Activated T-helper 1 cell treated with anti-CD3 and anti-CD28 coated beads, Interleukin-12 subunit alpha, Interleukin-12 subunit beta, Interleukin-2, Interleukin-4 antibody, amounts not matched to agents 30 ng/mL and 10 ng/mL and 1 ng/mL, durations not matched to agents 14 hours and 24 hours and 36 hours (primary cell): ENCODE measurements around the gene PRR9. TPM values are rescaled to one million over a fixed set of nuclear protein-coding genes. Genes with fewer than 3 reads are reported as not detected.

Experiments
- DNase-seq: peaks from one replicate; pipeline ENCODE4 v3.0.0; 2021; ENCODE audit warnings: low spot score
- H3K27ac Mint-ChIP-seq: one replicate; pipeline ENCODE4 v1.8.0; 2021; ENCODE audit warnings: mild to moderate bottlenecking, mixed read lengths
- H3K27me3 Mint-ChIP-seq: one replicate; pipeline ENCODE4 v1.8.0; 2022; ENCODE audit warnings: mild to moderate bottlenecking, moderate library complexity, mixed read lengths; ENCODE audit not compliant: insufficient read depth
- H3K36me3 Mint-ChIP-seq: one replicate; pipeline ENCODE4 v1.8.0; 2021; ENCODE audit warnings: low read depth, mixed read lengths
- H3K4me1 Mint-ChIP-seq: one replicate; pipeline ENCODE4 v1.8.0; 2021; ENCODE audit warnings: low read depth, mixed read lengths
- H3K4me3 Mint-ChIP-seq: one replicate; pipeline ENCODE4 v1.8.0; 2021; ENCODE audit warnings: mild to moderate bottlenecking, moderate library complexity, mixed read lengths
- H3K9me3 Mint-ChIP-seq: one replicate; pipeline ENCODE4 v1.8.0; 2021; ENCODE audit warnings: mixed read lengths
- intact Hi-C: fragments of 100-400 bp; cut with micrococcal nuclease; formaldehyde crosslinking; loops from one replicate; pipeline ENCODE4 v1.15.1; 2024
- total RNA-seq: library from RNA; stranded (reverse); gene quantifications from 2 replicates; pipeline ENCODE4 v1.2.3, GENCODE V29; 2022

The PRR9 gene
- total RNA-seq, 1 donor from 2014 or later = not detected

DNA sequence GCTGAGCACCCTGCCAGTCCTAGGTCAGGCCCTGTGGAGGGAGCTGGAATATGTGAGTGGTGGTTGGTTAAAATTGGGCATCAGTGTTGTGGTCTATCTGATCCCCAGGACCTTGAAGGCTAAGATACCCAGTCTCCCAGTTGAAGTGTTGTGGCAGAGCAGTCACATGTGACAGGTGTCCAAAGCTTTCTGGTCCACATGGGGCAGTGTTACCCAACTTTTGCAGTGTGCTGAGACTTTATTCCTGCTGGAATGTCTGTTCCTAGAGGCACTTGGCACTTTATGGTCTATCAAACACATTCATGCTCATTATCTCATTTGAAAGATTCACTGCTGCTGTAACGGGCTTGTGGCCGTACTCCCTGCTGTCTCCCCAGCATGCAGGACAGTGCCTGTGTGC lies 21.1 kb downstream of the PRR9 start:
- DNase-seq = no peak
- no peaks in the 10 kb centered on the region for H3K4me1 Mint-ChIP-seq
- H3K4me3 Mint-ChIP-seq = no peak overlapping the region
- peaks cover 4% of the 10 kb centered on the region for H3K27me3 Mint-ChIP-seq
- intact Hi-C loops = no loop called here
- H3K27ac Mint-ChIP-seq = no peak overlapping the region
- H3K9me3 Mint-ChIP-seq = no peaks in the 10 kb centered on the region
- no peaks in the 10 kb centered on the region for H3K36me3 Mint-ChIP-seq

DNA sequence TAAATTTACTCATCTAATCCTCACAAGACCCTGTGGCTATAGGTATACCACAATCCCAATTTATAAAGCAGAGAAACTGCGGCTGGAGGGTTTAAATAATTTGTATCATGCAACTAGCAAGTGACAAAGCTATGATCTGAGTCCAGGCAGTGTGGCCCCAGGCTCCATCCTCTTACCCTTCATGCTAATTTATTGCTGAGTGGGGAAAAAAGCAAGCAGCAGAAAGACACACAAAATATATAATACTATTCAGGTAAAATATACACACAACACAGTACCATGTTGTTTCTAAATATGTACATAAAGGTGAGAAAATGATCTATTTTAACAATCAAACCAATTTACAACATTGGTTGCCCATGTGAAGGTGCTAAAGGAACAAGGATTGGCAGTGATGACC lies 24.8 kb downstream of the PRR9 start:
- Mint-ChIP-seq H3K27me3 (peaks cover 5% of the 10 kb centered on the region), H3K4me3 (no peak overlapping the region), H3K27ac (no peak overlapping the region), H3K4me1 (no peaks in the 10 kb centered on the region), H3K9me3 (peaks cover 6% of the 10 kb centered on the region), H3K36me3 (no peaks in the 10 kb centered on the region)
- intact Hi-C loops = no loop called here
- DNase-seq = no peak

DNA sequence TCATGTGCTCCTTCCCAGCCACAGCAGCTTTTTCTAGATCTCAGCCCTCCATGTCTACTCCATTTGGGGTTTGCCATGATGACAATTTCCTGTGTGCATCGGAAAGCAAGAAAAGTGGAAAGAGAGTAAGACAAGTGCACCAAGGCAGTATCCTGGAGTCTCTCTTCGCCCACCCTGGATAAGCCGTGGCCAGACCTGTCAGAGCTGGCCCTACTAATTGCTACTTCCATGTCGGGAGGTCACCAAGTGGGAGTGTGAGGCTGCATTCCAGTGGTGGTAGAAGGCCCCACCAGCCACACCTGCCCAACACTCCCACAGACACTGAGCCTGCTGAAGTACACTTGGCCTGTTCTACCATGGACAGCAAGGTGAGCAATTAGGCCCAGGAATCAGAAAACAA lies 28.1 kb downstream of the PRR9 start:
- peaks cover 10% of the 10 kb centered on the region for H3K27me3 Mint-ChIP-seq
- H3K27ac Mint-ChIP-seq = no peak overlapping the region

DNA sequence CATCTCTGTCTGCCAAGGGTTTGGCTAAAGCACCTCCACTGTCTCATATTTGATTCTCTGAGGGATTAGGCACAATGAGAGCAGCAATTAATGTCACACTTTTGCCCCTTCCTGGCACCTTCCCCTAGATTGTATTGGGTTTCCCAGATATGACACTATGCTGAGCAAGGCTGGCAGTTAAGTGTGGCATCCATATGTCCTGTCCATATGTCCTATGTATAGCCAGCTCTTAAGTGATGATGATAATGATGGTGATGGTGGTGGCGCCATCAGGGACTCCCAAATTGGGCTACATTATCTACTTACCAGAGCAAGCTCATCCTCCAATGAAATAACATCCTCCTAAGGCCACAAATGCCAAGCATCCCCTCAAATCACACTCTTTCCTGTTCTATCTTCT lies 28.6 kb downstream of the PRR9 start:
- Mint-ChIP-seq H3K4me1 (no peaks in the 10 kb centered on the region), H3K4me3 (no peak overlapping the region), H3K27me3 (peaks cover 10% of the 10 kb centered on the region), H3K9me3 (peaks cover 6% of the 10 kb centered on the region), H3K36me3 (no peaks in the 10 kb centered on the region), H3K27ac (no peak overlapping the region)
- intact Hi-C loops = no loop called here
- DNase-seq = no peak

More for the DNA sequence above, 28.1 kb downstream of the PRR9 start:
- intact Hi-C loops = no loop called here
- Mint-ChIP-seq H3K4me3 (no peak overlapping the region), H3K4me1 (no peaks in the 10 kb centered on the region), H3K36me3 (no peaks in the 10 kb centered on the region), H3K9me3 (peaks cover 6% of the 10 kb centered on the region)
- DNase-seq = no peak

DNA sequence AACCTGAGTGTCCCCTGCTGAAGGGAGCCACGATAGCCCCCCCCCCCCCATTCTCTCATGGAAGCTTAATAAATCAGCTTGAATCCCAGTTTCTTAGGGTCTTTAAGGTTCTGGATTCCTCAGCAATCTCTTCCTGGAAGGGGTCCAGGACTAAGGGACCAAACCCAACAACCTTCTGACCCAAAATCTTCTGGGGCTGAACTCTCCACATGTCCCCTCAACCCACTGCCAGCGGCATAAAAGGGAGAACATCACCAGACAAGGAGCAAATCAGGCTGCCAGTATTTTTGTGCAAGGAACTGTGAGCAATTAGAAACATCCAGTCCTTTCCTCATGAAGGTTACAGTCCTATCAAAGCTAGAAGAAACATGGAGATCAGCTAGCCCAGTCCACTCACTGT lies 29.4 kb downstream of the PRR9 start:
- no peak for DNase-seq
- H3K9me3 Mint-ChIP-seq = peaks cover 6% of the 10 kb centered on the region
- no peaks in the 10 kb centered on the region for H3K36me3 Mint-ChIP-seq
- H3K4me3 Mint-ChIP-seq = no peak overlapping the region
- intact Hi-C loops = no loop called here
- no peak overlapping the region for H3K27ac Mint-ChIP-seq
- H3K27me3 Mint-ChIP-seq = peaks cover 10% of the 10 kb centered on the region
- no peaks in the 10 kb centered on the region for H3K4me1 Mint-ChIP-seq

DNA sequence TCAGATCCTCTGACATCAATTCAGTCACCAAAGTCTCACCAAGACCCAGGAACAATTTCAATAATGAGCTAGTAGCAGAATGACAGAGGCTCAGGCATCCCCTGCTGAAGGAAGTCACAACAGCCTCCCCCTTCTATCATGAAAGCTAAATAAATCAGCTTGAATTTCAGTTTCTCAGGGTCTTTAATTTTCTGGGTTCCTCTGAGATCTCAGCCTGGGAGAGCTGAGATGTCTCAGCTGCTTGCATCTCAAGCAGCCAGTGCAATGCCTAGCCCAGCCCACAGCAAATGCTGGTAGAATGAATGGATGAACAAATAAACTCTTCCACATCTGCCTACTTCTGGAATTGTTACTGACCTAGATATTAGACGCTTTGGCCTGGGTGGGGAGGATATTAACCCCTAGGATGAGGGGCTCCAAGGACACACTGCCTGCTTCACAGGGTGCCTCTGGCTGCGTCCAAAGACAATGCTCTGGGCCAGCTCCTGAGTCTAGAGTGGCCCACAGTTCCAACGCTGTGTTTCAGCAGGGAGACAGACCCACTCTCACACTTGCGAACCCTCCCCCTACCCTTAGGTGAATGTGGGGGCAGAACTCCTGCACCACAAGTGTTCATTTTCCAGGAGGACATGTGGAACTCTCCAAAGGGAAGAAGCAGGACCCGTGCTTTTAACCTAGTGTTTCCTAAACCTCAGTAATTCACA lies 30.9 kb downstream of the PRR9 start:
- H3K4me1 Mint-ChIP-seq = no peaks in the 10 kb centered on the region
- intact Hi-C loops = no loop called here
- no peak for DNase-seq
- H3K4me3 Mint-ChIP-seq = no peak overlapping the region
- peaks cover 13% of the 10 kb centered on the region for H3K27me3 Mint-ChIP-seq
- no peak overlapping the region for H3K27ac Mint-ChIP-seq
- H3K9me3 Mint-ChIP-seq = peaks cover 6% of the 10 kb centered on the region
- H3K36me3 Mint-ChIP-seq = no peaks in the 10 kb centered on the region

DNA sequence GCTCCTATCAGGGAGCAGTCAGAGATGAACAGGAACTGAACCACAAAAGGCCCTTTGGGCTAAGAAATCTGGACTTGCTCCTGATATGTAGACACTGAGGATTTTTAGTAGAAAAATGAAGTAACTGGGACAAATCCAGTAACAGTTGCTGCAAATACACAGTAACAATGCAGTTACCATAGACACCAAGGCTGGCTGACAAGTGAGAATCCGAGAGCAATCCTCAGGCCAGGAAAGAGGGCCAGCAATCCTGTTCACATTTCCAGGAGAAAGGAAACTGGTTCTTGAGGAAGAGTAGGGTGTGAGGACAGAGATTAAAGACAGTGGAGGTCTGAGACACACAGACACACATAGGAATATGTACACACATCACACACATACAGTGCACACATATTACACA lies 32.8 kb downstream of the PRR9 start:
- Mint-ChIP-seq H3K27me3 (peaks cover 10% of the 10 kb centered on the region), H3K4me3 (no peak overlapping the region), H3K27ac (no peak overlapping the region), H3K36me3 (no peaks in the 10 kb centered on the region), H3K4me1 (peaks cover 6% of the 10 kb centered on the region), H3K9me3 (no peaks in the 10 kb centered on the region)
- DNase-seq = no peak
- intact Hi-C loops = no loop called here

DNA sequence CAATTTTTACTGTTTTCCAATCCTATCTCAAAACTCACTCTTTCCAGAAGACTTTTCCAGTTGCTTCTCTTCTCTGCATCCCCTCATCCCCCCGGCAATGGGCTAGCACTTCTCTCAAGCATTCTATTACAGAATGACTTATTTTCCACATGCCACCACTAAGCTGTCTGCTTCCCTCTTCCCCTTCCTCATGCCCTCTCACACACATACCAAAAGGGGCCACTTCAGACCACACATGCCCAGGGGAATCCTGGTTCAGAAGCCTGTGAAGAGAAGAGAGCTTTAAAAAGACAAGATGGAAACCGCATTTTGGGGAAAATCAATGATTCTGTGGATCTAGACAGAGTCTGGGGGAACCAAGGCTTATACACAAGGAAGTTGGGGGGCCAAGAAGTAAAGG lies 33.7 kb downstream of the PRR9 start:
- Mint-ChIP-seq H3K36me3 (no peaks in the 10 kb centered on the region), H3K27me3 (peaks cover 12% of the 10 kb centered on the region), H3K4me3 (no peak overlapping the region), H3K4me1 (peaks cover 6% of the 10 kb centered on the region), H3K27ac (no peak overlapping the region), H3K9me3 (no peaks in the 10 kb centered on the region)
- DNase-seq = no peak
- intact Hi-C loops = no loop called here

DNA sequence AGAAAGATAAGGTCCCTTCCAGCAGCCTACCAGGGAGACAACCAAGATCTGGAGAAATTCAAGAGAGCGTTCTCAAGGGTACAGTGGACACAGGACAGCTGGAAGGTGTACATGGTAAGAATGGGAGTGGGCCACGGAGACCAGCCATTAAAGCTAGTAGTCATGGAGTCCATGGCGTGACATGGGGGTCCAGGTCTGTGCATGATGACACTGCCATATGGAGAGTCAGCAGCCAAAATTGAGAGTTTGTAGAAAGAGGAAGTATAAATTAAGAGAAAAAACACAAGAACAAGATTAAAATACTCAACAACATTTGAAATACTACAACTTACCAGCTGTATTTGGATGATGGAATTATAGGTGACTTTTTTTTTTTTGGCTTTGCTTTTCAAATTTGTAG lies 34.2 kb downstream of the PRR9 start:
- H3K27ac Mint-ChIP-seq = no peak overlapping the region
- intact Hi-C loops = no loop called here
- no peak overlapping the region for H3K4me3 Mint-ChIP-seq
- H3K27me3 Mint-ChIP-seq = peaks cover 13% of the 10 kb centered on the region
- H3K4me1 Mint-ChIP-seq = peaks cover 6% of the 10 kb centered on the region
- no peaks in the 10 kb centered on the region for H3K9me3 Mint-ChIP-seq
- H3K36me3 Mint-ChIP-seq = no peaks in the 10 kb centered on the region
- DNase-seq = no peak

DNA sequence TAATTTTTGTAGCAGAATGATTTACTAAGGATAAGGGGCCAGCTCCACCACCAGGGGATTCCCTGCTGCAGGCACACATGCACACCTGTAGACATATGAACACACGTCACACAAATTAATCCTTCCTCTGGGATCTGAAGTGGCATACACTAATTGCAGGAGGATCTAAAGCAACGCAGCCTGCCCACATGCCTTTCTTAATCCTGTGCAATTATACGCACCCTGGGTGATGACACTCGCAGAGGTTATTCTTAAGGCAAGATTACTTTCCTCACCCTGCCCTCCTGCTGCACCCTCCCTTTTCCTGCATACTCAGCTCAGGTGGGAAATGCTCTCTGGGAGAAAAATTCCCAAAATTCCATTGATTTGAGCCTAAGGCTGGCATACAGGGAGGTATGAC lies 34.6 kb downstream of the PRR9 start:
- no peak overlapping the region for H3K27ac Mint-ChIP-seq

DNA sequence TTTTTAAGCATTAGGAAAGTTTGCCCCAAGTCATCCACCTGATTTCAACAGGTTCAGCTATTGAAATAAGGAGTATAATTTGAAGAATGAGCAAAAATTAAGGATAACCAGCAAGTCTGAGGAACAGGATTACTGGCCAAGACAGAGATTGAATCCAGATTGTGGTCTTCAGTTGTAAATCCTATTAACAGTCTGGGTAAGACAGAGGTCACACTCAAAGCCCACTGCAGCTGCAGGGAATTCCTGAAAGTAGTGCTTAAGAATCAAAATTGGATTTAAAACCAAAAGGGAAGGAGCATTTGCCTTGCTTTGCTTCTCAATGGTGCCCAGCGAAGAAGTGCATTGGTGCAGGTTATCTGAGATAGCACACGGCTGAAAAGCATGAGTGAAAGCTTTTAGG lies 35.7 kb downstream of the PRR9 start:
- intact Hi-C loops = no loop called here
- H3K9me3 Mint-ChIP-seq = no peaks in the 10 kb centered on the region
- H3K4me3 Mint-ChIP-seq = no peak overlapping the region
- H3K27me3 Mint-ChIP-seq = peaks cover 9% of the 10 kb centered on the region
- no peak for DNase-seq
- no peak overlapping the region for H3K27ac Mint-ChIP-seq
- peaks cover 6% of the 10 kb centered on the region for H3K4me1 Mint-ChIP-seq
- no peaks in the 10 kb centered on the region for H3K36me3 Mint-ChIP-seq

More for the DNA sequence above, 34.6 kb downstream of the PRR9 start:
- Mint-ChIP-seq H3K9me3 (no peaks in the 10 kb centered on the region), H3K27me3 (peaks cover 13% of the 10 kb centered on the region), H3K36me3 (no peaks in the 10 kb centered on the region), H3K4me3 (no peak overlapping the region), H3K4me1 (peaks cover 6% of the 10 kb centered on the region)
- DNase-seq = no peak
- intact Hi-C loops = no loop called here

DNA sequence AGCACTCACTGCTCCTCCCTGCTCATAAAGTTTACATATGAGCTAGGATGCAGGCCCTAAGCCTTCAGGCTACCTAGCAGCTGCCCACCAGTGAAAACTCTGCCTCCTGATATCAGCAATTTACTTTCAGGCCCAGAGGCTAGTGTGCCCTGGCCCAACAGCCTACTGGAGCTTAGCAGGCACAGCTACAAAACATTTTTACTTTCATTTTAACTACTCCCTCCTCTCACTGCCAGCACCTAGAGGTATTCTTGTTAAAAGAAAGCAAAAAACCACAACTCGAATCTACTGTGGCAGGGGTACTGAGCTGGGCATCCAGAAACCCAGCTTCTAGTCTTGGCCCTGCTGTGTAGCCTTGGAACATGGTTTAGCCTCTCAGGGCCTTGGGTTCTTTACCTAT lies 36.3 kb downstream of the PRR9 start:
- intact Hi-C loops = no loop called here
- peaks cover 12% of the 10 kb centered on the region for H3K27me3 Mint-ChIP-seq
- no peak overlapping the region for H3K27ac Mint-ChIP-seq
- no peaks in the 10 kb centered on the region for H3K36me3 Mint-ChIP-seq
- H3K4me1 Mint-ChIP-seq = peaks cover 6% of the 10 kb centered on the region
- no peaks in the 10 kb centered on the region for H3K9me3 Mint-ChIP-seq
- H3K4me3 Mint-ChIP-seq = no peak overlapping the region
- DNase-seq = no peak

DNA sequence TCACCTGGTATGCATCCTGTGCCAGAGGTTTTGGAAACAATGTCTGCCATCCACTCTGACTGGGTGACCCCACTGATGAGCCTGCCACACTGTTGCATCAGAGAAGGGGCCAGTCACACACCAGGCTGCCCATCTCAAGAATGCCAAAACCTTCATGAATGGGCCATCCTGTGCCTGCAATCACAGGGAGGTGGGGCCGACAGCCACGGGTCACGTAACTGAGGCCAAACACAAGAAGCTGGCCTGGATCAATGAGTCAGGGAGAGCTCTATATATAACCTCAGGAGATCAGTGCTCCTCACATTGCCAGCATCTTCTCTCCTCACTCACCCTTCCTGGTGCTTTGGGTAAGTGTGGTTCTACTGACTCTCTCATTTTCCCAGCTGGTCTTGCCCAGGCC lies 42.0 kb downstream of the PRR9 start, which contains the start of gene LORICRIN:
TSS of gene LORICRIN (plus strand) at position 301 of the 400 bp plus-strand sequence. CDS start 1,263 bp downstream, outside the sequence.
- DNase-seq = no peak
- peaks cover 3% of the 10 kb centered on the region for H3K36me3 Mint-ChIP-seq
- H3K27me3 Mint-ChIP-seq = peaks cover 54% of the 10 kb centered on the region
- peak within 1 kb of the TSS; percentile 15 for H3K4me3 Mint-ChIP-seq
- H3K4me1 Mint-ChIP-seq = peaks cover 27% of the 10 kb centered on the region
- H3K9me3 Mint-ChIP-seq = no peaks in the 10 kb centered on the region
- intact Hi-C loops = no loop called here
- H3K27ac Mint-ChIP-seq = peak within 1 kb of the TSS; percentile 26
